T-helper 2 cell treated with Interferon-gamma antibody and Interleukin-4, amounts not matched to agents 5 μg/mL and 100 μg/mL, for 36 hours (primary cell): Measurements from ENCODE around the gene SPATS2L.

Experiments
- DNase-seq: peaks from one replicate; pipeline ENCODE4 v3.0.0; 2021; ENCODE audit warnings: low spot score
- H3K27ac Mint-ChIP-seq: one replicate; pipeline ENCODE4 v1.8.0; 2021; ENCODE audit warnings: mild to moderate bottlenecking, mixed read lengths
- H3K27me3 Mint-ChIP-seq: one replicate; pipeline ENCODE4 v1.8.0; 2021; ENCODE audit warnings: low read depth, mixed read lengths
- H3K36me3 Mint-ChIP-seq: one replicate; pipeline ENCODE4 v1.8.0; 2021; ENCODE audit warnings: low read depth, mixed read lengths
- H3K4me1 Mint-ChIP-seq: one replicate; pipeline ENCODE4 v1.8.0; 2021; ENCODE audit warnings: low read depth, mixed read lengths
- H3K4me3 Mint-ChIP-seq: one replicate; pipeline ENCODE4 v1.8.0; 2022; ENCODE audit warnings: mild to moderate bottlenecking, moderate library complexity, mixed read lengths
- H3K9me3 Mint-ChIP-seq: one replicate; pipeline ENCODE4 v1.8.0; 2021; ENCODE audit warnings: mixed read lengths

SPATS2L gene

DNA sequence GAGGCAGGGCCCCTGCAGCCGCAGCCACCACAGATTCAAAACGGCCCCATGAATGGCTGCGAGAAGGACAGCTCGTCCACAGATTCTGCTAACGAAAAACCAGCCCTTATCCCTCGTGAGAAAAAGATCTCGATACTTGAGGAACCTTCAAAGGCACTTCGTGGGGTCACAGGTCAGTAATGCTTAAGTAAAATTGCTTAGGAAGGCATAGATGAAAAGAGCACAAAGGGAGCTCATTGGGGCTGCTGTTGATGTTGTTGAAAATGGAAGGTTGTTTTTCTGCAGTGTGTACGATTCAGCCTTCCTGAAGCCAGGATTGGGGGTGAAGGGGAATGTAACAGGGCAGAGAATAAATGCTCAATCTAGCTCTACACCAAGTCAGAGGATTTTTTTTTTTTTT lies 112.8 kb downstream of the SPATS2L start:
- Mint-ChIP-seq H3K9me3 (no peaks in the 10 kb centered on the region), H3K27ac (no peak overlapping the region), H3K4me1 (peaks cover 4% of the 10 kb centered on the region), H3K4me3 (no peak overlapping the region), H3K27me3 (no peaks in the 10 kb centered on the region), H3K36me3 (peaks cover 27% of the 10 kb centered on the region)
- no peak for DNase-seq

DNA sequence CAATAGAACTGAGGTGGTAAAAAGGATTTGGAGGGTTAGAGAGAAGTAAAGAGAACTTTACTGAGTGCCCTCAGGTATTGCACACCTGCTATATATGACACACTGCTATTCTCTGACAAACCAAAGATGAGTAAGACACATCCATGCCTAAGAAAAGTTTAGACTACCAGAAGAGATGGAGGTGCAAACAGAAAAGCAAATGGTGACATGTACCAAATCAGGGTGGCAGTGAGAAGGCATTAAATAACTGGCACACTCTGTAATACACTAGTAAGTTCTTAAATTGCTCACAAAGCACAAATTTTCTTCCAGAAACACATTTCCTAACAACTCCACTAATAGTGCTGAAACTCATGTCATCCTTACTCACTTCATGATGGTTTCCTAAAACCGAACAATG lies 114.8 kb downstream of the SPATS2L start:
- Mint-ChIP-seq H3K4me3 (no peak overlapping the region), H3K9me3 (no peaks in the 10 kb centered on the region), H3K27ac (no peak overlapping the region), H3K36me3 (peaks cover 27% of the 10 kb centered on the region), H3K4me1 (peaks cover 4% of the 10 kb centered on the region), H3K27me3 (no peaks in the 10 kb centered on the region)
- no peak for DNase-seq

- H3K4me1 Mint-ChIP-seq, result peaks cover 8% of the 10 kb centered on the region
- H3K9me3 Mint-ChIP-seq, result no peaks in the 10 kb centered on the region
- peaks cover 27% of the 10 kb centered on the region for H3K36me3 Mint-ChIP-seq
- DNase-seq, result no peak
- H3K27ac Mint-ChIP-seq, result no peak overlapping the region
- H3K4me3 Mint-ChIP-seq, result no peak overlapping the region
- no peaks in the 10 kb centered on the region for H3K27me3 Mint-ChIP-seq
Measured at GRCh38 chr2:200422071-200422470, 115.6 kb downstream of the SPATS2L start.

GRCh38 chr2:200422532-200423261 lies 116.2 kb downstream of the SPATS2L start:
- peaks cover 27% of the 10 kb centered on the region for H3K36me3 Mint-ChIP-seq
- H3K4me1 Mint-ChIP-seq, result peaks cover 8% of the 10 kb centered on the region
- H3K4me3 Mint-ChIP-seq, result no peak overlapping the region
- DNase-seq, result no peak
- H3K9me3 Mint-ChIP-seq, result no peaks in the 10 kb centered on the region
- H3K27ac Mint-ChIP-seq, result no peak overlapping the region
- H3K27me3 Mint-ChIP-seq, result no peaks in the 10 kb centered on the region

DNA sequence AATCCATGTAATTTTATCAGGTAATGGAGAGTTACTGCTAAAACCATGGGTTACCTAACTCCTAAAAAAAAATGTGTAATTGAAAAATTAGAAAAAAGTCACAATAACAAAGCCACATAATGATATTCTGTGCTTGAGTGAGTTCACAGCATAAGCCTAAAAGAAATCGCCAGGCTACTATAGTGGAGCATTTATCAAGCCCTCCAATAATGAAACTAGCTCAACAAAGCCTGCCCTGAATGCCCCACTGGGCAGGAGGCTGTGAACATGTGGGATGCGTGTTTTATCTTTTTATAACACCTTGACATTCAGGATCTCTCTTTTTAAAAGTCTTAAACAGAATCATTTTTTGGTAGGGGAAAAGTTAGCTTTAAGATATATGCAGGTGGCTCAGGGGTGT lies 117.0 kb downstream of the SPATS2L start:
- Mint-ChIP-seq H3K36me3 (peaks cover 27% of the 10 kb centered on the region), H3K4me1 (peaks cover 8% of the 10 kb centered on the region), H3K27me3 (no peaks in the 10 kb centered on the region), H3K9me3 (no peaks in the 10 kb centered on the region), H3K27ac (no peak overlapping the region), H3K4me3 (no peak overlapping the region)
- DNase-seq, result no peak

- H3K9me3 Mint-ChIP-seq, result no peaks in the 10 kb centered on the region
- no peak for DNase-seq
- H3K36me3 Mint-ChIP-seq, result peaks cover 13% of the 10 kb centered on the region
- no peak overlapping the region for H3K27ac Mint-ChIP-seq
- H3K4me3 Mint-ChIP-seq, result no peak overlapping the region
- peaks cover 8% of the 10 kb centered on the region for H3K4me1 Mint-ChIP-seq
- H3K27me3 Mint-ChIP-seq, result no peaks in the 10 kb centered on the region
Measured at GRCh38 chr2:200425026-200425821, 118.7 kb downstream of the SPATS2L start.

- Mint-ChIP-seq H3K27me3 (no peaks in the 10 kb centered on the region), H3K4me3 (no peak overlapping the region), H3K4me1 (peaks cover 8% of the 10 kb centered on the region), H3K36me3 (peaks cover 5% of the 10 kb centered on the region), H3K27ac (no peak overlapping the region), H3K9me3 (no peaks in the 10 kb centered on the region)
- DNase-seq, result no peak
Measured at GRCh38 chr2:200426754-200427153, 120.3 kb downstream of the SPATS2L start.

DNA sequence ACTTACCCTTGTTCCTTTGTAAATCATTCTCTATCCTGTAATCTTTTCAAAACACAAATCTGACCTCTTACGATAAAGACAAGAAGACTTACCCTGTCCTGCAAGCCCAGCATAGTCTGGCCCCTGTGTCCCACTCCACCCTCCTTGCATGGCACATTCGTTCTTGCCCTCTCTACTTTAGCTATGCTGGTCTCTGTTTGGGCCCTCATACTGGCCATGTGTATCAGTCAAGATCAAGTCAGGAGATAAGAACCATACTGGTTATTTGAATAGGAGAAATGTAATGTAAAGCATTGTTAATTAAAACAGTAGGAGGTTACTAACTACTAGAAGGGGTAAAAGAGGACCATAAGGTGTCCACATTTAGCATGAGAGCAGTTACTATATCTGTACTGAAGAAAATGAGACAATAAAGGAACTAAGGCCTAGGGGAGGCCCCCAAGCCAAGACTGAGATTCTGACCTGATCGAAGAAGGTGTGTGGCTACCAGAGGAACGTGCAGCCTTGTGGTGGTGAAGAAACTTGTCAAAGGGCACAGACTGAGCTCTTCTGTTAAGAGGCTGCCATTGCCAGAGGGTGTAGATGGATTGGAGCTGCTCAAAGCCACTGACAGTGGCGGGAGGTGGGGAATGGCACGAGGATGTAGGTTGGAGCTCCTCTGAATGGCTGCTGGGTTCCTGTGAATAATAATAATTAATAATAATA lies 122.6 kb downstream of the SPATS2L start:
- H3K27ac Mint-ChIP-seq, result no peak overlapping the region
- peaks cover 7% of the 10 kb centered on the region for H3K36me3 Mint-ChIP-seq
- peaks cover 7% of the 10 kb centered on the region for H3K4me1 Mint-ChIP-seq
- no peaks in the 10 kb centered on the region for H3K9me3 Mint-ChIP-seq
- no peaks in the 10 kb centered on the region for H3K27me3 Mint-ChIP-seq
- no peak overlapping the region for H3K4me3 Mint-ChIP-seq
- no peak for DNase-seq

DNA sequence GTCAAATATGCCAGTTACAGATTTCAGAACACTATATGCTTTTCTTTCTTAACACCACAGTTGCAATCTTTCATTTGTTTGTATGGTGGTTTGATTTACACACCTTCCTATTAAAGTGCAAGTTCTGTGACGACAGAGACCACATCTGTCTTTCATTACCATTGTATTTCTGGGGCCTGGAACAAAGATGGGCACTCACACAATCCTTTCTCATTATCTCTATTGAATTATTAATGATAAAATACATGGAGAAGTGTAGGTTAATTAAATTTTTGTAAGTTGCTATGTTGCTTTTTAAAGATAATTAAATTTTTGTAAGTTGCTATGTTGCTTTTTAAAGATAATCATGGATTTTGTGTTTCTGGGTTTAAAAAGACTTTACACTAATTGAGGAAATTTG lies 123.5 kb downstream of the SPATS2L start:
- Mint-ChIP-seq H3K4me1 (peaks cover 7% of the 10 kb centered on the region), H3K9me3 (no peaks in the 10 kb centered on the region), H3K36me3 (peaks cover 9% of the 10 kb centered on the region), H3K4me3 (no peak overlapping the region), H3K27me3 (no peaks in the 10 kb centered on the region), H3K27ac (no peak overlapping the region)
- no peak for DNase-seq

DNA sequence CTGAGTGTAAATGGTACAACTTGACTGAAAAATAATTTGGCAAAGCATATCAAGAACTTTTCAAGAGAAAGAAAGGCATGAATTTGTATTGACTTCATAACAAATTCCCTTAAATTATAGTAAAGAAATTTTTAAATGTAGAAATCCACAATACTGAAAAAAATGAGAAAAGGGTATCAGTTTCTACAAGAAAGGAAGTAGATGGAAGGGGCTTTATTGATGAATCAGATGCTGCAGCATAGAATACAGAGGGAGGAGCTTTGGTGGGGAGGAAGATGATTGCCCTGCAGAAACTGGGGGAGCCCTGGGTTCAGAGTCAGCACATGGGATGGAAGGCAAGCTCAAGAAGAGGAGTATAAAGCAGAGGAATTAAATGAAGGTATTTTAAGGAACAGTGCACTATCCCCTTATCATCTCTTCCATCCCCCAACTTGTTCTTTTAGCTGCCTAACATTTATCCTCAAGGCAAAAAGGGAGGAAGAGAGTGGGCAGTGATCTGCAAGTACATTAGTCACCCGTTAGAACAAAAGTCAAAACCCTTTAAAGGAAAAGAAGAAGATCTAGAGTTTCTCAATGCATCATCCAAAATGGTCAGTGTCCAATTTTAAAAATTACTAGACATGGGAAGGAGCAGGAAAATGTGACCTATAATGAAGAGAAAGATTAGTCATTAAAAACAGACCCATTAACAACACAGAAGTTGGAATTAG lies 125.7 kb downstream of the SPATS2L start:
- Mint-ChIP-seq H3K4me3 (no peak overlapping the region), H3K27me3 (no peaks in the 10 kb centered on the region), H3K4me1 (peaks cover 3% of the 10 kb centered on the region), H3K9me3 (no peaks in the 10 kb centered on the region), H3K36me3 (peaks cover 18% of the 10 kb centered on the region), H3K27ac (no peak overlapping the region)
- no peak for DNase-seq

DNA sequence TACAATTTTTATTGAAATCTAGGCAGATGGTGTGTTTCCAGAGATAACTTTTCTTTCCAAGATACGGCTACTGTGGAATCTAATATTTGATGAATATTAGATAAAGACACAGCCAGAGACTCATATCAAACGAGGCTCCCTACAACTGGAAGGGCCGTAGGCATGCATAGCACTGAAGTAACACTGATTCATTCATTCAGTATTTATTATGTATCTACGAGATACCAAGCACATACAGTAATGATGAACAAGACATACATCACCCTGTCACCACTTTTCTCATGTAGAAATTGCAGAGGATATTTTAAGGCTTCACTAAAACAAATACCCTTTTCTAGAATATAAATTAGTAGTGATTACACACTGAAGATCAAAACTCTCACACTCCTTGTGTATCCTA lies 128.9 kb downstream of the SPATS2L start:
- Mint-ChIP-seq H3K4me3 (no peak overlapping the region), H3K4me1 (peaks cover 3% of the 10 kb centered on the region), H3K9me3 (no peaks in the 10 kb centered on the region), H3K27me3 (no peaks in the 10 kb centered on the region), H3K36me3 (peaks cover 36% of the 10 kb centered on the region), H3K27ac (no peak overlapping the region)
- no peak for DNase-seq

GRCh38 chr2:200438251-200438650 lies 131.8 kb downstream of the SPATS2L start:
- H3K36me3 Mint-ChIP-seq, result peaks cover 52% of the 10 kb centered on the region
- H3K9me3 Mint-ChIP-seq, result no peaks in the 10 kb centered on the region
- no peak overlapping the region for H3K27ac Mint-ChIP-seq
- no peak overlapping the region for H3K4me3 Mint-ChIP-seq
- no peaks in the 10 kb centered on the region for H3K4me1 Mint-ChIP-seq
- no peaks in the 10 kb centered on the region for H3K27me3 Mint-ChIP-seq
- no peak for DNase-seq

GRCh38 chr2:200438846-200439245 lies 132.4 kb downstream of the SPATS2L start:
- Mint-ChIP-seq H3K27ac (no peak overlapping the region), H3K27me3 (no peaks in the 10 kb centered on the region), H3K4me3 (no peak overlapping the region), H3K4me1 (no peaks in the 10 kb centered on the region), H3K9me3 (no peaks in the 10 kb centered on the region), H3K36me3 (peaks cover 58% of the 10 kb centered on the region)
- no peak for DNase-seq

GRCh38 chr2:200439981-200440380 lies 133.5 kb downstream of the SPATS2L start:
- Mint-ChIP-seq H3K27ac (no peak overlapping the region), H3K36me3 (peaks cover 59% of the 10 kb centered on the region), H3K4me3 (no peak overlapping the region), H3K9me3 (no peaks in the 10 kb centered on the region), H3K27me3 (no peaks in the 10 kb centered on the region), H3K4me1 (no peaks in the 10 kb centered on the region)
- no peak for DNase-seq
